GM19023 (cell line): ENCODE data around the gene C6orf132.
"Not testable (repeated sequence)": the region's sequence is repeated elsewhere in the genome, so short reads cannot be mapped to it uniquely, and the experiment has no call there.

Experiments used
- ATAC-seq: cut with Tn5 transposase; IDR thresholded peaks from one replicate; pipeline ENCODE4 v1.9.1; 2021; ENCODE audit warnings: mild to moderate bottlenecking, moderate library complexity; ENCODE audit not compliant: unreplicated experiment

The C6orf132 gene

DNA sequence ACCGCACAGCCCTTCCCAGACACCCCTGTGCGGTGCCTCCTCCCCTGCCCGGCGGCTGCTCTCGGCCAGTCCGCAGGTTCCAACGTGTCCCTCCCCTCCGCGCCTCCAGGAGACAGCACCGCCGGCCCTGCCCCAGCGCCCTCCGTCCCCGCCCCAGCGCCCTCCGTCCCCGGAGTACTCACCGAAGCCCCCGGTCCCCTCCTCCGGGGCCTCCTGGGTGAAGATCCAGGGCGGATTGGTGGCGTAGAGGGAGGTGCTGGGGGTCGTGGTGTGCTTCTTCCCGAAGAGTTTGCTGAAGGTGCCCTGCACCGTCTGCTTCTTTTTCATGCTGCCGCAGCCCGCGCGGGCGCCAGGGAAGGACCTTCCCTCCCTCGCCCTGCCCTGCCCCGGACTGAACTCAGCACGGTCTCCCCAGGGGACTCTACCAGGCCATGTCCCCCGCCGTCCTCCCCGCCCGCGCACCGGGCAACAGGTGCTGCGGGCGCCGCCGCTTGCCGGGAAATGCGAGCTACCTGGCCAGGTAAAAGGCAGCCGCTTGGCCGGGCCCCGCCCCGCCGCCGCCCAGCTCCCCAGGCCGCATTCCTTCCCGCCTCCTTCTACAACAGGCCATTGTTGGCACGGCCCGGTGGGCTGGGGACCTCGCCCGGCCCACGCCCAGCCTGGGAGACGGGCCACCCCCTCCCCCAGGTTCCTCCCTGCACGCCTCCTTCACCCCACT, at the start of gene C6orf132:
Gene C6orf132, minus strand, starts transcription at position 503 of the 718 bp plus-strand sequence. Its CDS starts 176 bp downstream, at position 327.
- ATAC-seq = no peak

DNA sequence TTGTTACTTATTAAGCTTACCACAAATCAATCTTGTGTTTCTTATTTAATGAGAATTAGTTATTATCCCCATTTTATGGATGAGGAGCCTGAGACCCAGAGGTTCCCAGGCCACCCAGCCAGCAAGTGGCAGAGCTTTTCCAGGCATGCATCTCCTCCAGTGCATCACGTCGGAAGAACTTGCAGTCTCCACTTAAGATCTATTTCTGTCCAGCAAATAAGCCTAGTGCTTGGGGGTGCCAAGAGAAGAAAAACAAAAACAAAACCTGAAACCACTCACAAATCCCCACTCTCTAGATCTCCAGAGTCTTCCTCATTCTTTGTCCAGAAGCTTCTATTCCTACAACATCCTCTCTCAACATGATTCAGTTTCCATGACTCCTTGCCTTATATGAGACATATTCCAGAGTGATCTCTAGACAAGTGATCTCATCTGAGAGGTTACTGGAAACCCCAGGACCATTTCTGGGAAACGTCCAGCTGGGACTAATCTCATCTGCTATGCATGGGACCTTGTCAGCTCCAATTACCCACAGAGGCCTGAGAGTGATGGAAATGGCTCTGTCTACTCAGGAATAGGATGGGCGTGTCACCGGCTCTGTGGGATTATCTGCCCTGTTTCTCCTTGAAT, 48.2 kb upstream of the C6orf132 start:
- no peak for ATAC-seq

GRCh38 chr6:42188406-42188805, 46.0 kb upstream of the C6orf132 start:
- no peak for ATAC-seq

DNA sequence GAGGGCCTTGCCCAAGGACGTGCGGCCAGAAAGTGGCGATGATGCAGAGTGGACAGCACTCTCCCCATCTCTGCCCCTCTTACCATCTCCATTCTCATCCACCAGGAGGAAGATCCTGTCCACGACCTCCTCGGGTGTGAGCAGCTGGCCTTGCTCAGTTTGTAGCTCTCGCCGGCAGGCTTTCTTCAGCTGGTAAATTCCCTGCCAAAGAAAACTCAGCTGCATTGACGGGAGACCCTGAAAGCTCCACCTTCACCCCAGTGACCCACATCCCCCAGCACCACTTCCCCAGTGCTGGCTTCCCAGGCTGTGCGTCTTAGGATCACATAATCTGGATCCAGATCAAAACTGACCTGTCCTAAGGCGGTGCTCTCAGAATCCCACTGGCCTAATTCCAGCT, 43.2 kb upstream of the C6orf132 start:
- ATAC-seq = no peak

DNA sequence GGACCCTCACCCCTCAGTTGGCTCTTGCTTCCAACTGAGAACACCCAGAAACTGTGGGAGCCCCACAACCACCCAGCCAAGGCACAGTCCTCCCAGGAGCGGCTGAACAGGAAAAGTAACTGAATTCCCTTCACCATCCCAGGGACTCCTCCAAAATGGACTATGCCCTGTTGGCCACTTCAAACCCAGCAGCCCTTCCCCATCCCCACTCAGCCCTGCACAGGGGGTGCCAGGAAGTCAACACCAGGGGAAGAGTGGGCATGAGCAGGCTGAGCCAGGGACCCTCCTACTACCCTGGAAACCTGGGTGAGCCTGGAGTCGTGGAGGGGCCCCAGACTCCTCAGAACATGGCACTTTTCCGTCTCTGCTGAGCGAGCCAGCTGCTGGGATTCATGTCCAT, 42.1 kb upstream of the C6orf132 start:
- no peak for ATAC-seq

- no peak for ATAC-seq
Observed at GRCh38 chr6:42182101-42182500, 39.7 kb upstream of the C6orf132 start.

DNA sequence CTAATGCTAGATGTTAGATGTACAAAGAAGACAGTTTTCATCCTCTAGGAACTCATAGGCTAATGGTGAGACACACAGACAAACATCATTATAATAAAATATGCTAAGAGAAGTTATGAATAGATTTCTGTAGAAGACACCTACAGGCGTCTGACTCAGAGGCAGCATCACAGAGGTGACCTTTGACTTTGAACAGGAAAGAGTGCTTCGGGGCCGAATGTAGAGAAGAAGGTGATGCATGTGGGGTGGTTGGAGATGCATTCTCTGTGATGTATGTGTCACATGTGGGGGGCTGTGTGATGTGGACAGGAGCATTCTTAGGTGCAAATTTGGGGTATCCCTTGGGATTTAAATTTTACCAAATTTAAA, 37.5 kb upstream of the C6orf132 start:
- ATAC-seq = no peak

DNA sequence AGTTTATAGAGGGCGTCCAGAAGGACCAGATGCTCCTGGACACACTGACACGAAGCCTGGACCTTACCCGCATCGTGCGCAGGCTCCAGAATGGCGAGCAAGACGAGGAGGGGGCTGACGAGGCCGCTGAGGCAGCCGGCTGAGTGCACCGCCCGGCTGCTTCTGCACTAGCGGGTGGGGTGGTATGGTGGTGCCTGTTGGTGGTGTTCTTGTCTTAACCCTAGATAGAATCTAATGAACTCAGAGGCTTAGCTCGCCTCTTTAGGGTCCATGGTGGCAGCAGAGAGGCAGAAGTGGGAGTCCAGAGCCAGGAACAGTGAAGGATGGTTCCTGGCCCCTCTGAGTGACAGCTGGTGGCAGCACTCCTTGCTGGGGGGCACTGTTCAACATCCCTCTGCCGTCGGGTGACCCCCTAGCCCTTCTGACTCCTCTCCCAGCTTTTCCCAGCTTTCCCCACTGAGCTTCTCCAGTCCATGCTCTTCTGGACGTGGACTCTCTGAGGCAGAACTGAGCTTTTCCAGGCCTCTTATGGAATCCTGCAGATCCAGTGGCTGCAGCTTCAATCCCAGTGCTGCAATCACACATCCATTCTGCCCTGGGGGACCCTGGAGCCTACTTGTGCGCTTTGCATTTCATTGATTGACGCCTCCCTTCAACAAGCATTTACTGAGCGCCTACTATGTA, 37.0 kb upstream of the C6orf132 start:
- no peak for ATAC-seq

GRCh38 chr6:42177514-42178364, 35.3 kb upstream of the C6orf132 start:
- no peak for ATAC-seq

GRCh38 chr6:42176981-42177380, 34.6 kb upstream of the C6orf132 start:
- ATAC-seq = no peak

- no peak for ATAC-seq
Observed at GRCh38 chr6:42175860-42176259, 33.4 kb upstream of the C6orf132 start.

DNA sequence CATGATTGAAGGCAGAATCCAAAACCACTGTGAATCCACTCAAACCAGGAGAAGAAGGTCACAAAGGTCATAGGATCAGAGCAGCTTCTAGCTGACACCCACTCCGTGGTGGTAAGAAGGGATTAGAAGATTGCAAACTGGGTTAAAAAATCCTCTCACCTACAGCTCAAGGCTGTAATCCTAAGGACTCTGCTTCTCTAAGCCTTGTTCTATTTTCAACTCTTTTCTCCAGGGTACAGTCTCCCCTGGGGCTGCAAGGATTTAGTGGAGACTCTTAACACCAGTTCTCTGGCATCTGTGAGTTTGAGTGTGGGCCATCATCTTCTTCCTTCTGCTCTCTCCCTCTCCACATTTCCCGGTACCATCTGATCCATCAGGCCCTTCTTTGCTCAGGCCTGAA, 30.7 kb upstream of the C6orf132 start, which contains the start of gene GUCA1A:
Gene GUCA1A, plus strand, starts transcription at position 264 of the 400 bp plus-strand sequence. CDS start 250 bp downstream, outside the sequence.
- ATAC-seq = no peak

DNA sequence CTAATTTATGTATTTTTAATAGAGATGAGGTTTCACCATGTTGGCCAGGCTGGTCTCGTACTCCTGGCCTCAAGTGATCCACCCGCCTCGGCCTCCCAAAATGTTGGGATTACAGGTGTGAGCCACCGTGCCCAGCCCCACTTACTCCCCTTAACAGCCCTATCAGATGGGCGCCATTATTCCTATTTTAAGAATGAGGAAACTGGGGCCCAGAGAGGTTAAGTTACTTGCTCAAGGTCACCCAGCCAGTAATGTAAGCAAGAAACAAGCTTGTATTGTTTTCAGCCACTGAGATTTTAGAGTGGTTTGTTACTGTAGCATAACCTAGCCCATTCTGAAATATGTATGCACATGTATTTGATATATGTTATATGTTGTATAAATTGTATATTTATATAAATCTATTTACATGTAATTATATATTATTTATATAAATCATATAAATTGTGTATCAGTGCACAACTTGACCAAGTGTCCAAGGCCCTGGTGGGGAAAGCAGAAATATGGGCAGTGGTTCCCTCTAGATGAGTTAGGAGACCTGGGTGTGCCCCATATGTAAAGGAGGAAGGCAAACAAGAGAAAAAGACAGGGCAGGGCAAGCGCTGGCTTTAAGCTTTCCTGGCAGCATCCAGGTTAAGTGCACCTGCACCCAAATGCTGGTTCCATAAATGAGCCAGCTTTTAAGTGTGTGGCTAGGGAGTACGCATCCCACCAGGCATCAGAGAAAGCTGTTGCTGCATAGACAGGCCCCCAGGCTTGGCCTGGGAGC, 29.6 kb upstream of the C6orf132 start:
- no peak for ATAC-seq

DNA sequence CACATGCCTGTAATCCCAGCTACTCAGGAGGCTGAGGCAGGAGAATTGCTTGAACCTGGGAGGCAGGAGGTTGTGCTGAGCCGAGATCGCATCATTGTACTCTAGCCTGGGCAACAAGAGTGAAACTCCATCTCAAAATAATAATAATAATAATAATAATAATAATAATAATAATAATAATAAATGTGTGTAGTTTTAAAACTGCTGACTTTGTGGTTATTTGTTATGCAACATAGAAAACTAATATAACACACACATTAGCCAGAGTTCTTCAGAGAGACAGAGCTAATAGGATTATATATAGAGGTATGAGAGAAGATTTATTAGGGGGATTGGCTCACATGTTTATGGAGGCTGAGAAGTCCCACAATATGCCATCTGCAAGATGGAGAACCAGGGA, 27.4 kb upstream of the C6orf132 start:
- ATAC-seq = not testable (repeated sequence)

DNA sequence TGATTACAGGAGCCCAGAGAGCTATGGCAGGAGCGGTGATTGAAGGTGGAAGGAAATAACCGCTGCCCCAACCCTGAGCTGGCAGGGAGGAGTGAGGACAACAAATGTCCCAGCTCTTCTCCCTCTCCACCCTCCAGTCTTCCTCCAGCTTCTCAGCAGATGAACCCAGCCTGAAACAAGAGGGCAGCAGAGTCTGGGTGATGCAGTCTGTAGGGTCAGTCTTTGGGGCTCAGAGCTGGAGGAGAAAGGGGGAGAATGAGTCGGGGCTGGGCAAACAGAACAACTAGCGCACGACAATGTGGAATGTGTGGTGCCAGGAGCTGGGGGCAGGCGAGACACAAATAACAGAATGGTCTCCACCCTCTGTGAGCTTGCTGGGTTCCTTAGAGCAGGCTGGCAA, 26.2 kb upstream of the C6orf132 start:
- no peak for ATAC-seq

DNA sequence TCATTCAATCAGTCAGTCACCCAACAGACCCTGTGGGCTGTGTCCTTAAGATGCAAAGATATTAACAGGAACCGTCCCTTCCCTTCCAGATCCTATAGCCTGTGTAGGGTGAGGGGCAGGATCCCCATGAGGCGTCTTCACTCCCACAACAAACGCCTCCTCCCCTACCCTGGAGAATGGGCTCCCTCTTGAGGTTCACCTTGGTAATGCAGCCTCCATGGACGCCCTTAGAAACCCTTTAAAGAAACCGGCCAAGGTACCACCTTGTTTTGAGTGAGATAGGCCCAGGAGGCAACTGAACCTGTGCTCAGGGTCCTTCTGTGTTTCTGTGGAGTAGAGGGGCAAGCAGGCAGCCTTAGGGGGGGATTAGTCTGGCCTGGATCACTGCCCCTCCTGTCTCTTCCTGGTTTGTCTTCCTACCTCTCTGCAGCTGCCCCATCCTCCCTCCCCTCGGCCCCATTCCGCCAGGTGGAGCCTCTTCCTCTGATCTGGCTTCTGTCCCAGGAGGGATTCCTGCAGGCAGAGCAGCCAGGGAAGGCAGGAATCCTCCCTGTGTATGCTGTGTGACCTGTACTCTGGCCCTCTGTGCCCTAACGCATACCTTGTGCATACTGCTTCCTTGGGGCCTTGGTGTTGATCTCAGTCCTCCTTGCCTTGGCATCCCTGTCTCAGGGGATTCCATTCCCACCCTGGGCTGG, 24.2 kb upstream of the C6orf132 start:
- no peak for ATAC-seq

GRCh38 chr6:42165016-42165415, 22.6 kb upstream of the C6orf132 start:
- ATAC-seq = no peak

DNA sequence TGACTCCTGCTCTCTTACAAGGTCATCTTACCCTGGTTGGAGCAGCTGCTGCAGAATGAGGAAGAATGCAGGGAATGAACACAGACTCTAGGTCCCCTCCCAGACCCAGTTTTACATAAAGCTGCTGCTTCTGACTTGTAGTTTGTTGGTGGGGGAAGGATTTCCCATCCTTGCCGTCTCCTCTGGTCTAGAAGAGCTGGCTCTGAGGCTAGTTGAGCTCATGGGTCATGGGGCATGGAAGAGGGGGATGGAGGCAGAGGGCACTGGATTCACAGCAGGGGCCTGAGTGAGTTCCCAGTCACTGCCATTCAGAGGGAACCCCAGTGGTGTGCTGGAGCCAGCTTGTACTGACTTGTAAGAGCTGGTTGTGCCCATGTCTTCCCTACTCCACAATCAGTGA, 21.6 kb upstream of the C6orf132 start:
- ATAC-seq = no peak

- no peak for ATAC-seq
Observed at GRCh38 chr6:42162812-42163211, 20.4 kb upstream of the C6orf132 start.

DNA sequence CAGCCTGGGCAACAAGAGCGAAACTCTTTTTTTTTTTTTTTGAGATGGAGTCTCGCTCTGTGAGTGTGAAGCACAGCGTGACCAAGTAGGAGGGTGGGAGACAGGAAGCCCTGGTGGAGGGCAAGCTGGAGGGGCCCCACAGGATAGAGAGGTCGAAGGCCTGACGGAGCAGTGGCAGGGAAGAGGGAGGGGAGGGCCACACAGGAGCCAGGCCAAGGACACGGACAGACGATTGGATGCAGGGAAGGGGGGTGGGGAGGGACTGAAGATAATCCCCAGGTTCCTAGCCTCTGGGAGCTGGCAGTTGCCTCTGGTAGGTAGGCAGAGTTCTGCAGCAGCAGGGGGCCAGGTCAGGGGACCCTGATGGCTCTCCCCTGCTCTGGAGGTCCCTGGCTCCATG, 20.0 kb upstream of the C6orf132 start:
- ATAC-seq = no peak
